GM23338 (cell line): ENCODE measurements around the gene ALKBH4. TPM values are rescaled to one million over a fixed set of nuclear protein-coding genes. Genes with fewer than 3 reads are reported as not detected.

ENCODE experiments used
- ATAC-seq: fragments of 200-7000 bp; cut with Tn5 transposase; 3 replicates; pipeline ENCODE4 v1.9.1; 2020
- DNase-seq: peaks from one replicate; pipeline ENCODE4 v3.0.0-alpha.2; 2015; ENCODE audit warnings: low spot score
- H2AFZ ChIP-seq: fragments of 200-600 bp; sonication (generic); 2 replicates; pipeline ENCODE4 v1.8.0; 2016; ENCODE audit warnings: antibody characterized with exemption, mild to moderate bottlenecking, moderate library complexity
- H3F3A ChIP-seq: fragments of 200-600 bp; sonication (generic); replicated peaks from 2 replicates; pipeline ENCODE4 v1.8.0; 2017; ENCODE audit warnings: antibody characterized with exemption, mixed run types, low read depth
- H3K27ac ChIP-seq: fragments of 200-600 bp; sonication (generic); 2 replicates; pipeline ENCODE4 v1.6.1; 2016; ENCODE audit warnings: low read depth
- H3K27me3 ChIP-seq: fragments of 200-600 bp; sonication (generic); 2 replicates; pipeline ENCODE4 v1.8.0; 2016; ENCODE audit warnings: mild to moderate bottlenecking, mixed run types, moderate library complexity; ENCODE audit not compliant: insufficient read depth
- H3K36me3 ChIP-seq: fragments of 200-600 bp; sonication (generic); 2 replicates; pipeline ENCODE4 v1.8.0; 2016; ENCODE audit warnings: mild to moderate bottlenecking; ENCODE audit not compliant: insufficient read depth
- H3K4me1 ChIP-seq: fragments of 200-600 bp; sonication (generic); 2 replicates; pipeline ENCODE4 v1.8.0; 2016; ENCODE audit warnings: mild to moderate bottlenecking, moderate library complexity; ENCODE audit not compliant: insufficient read depth
- H3K4me2 ChIP-seq: fragments of 200-600 bp; sonication (generic); 2 replicates; pipeline ENCODE4 v1.7.1; 2017; ENCODE audit warnings: mixed run types
- H3K4me3 ChIP-seq: fragments of 200-600 bp; sonication (generic); 2 replicates; pipeline ENCODE4 v1.6.1; 2016; ENCODE audit warnings: mixed run types
- H3K79me2 ChIP-seq: fragments of 200-600 bp; sonication (generic); replicated peaks from 2 replicates; pipeline ENCODE4 v1.8.0; 2017; ENCODE audit warnings: mild to moderate bottlenecking; ENCODE audit not compliant: insufficient read depth
- H3K9me2 ChIP-seq: fragments of 200-600 bp; sonication (generic); 2 replicates; pipeline ENCODE4 v1.8.0; 2017; ENCODE audit not compliant: insufficient read depth
- H4K20me1 ChIP-seq: fragments of 200-600 bp; sonication (generic); replicated peaks from 2 replicates; pipeline ENCODE4 v1.8.0; 2017; ENCODE audit warnings: mild to moderate bottlenecking; ENCODE audit not compliant: insufficient read depth
- H3K27ac Mint-ChIP-seq: 2 replicates; pipeline ENCODE4 v1.8.0; 2020; ENCODE audit warnings: inconsistent platforms, mild to moderate bottlenecking, moderate library complexity, mixed read lengths
- H3K27me3 Mint-ChIP-seq: 3 replicates; pipeline ENCODE4 v1.8.0; 2022; ENCODE audit warnings: low read depth, mild to moderate bottlenecking, moderate library complexity, mixed read lengths, inconsistent platforms; ENCODE audit not compliant: insufficient read depth, poor library complexity
- H3K36me3 Mint-ChIP-seq: 3 replicates; pipeline ENCODE4 v1.8.0; 2021; ENCODE audit warnings: low read depth, mild to moderate bottlenecking, inconsistent platforms, moderate library complexity, mixed read lengths
- H3K4me1 Mint-ChIP-seq: 3 replicates; pipeline ENCODE4 v1.8.0; 2020; ENCODE audit warnings: mild to moderate bottlenecking, inconsistent platforms, mixed read lengths
- H3K4me3 Mint-ChIP-seq: 3 replicates; pipeline ENCODE4 v1.8.0; 2021; ENCODE audit warnings: moderate library complexity, mild to moderate bottlenecking, inconsistent platforms, mixed read lengths
- H3K9me3 Mint-ChIP-seq: 3 replicates; pipeline ENCODE4 v1.8.0; 2020; ENCODE audit warnings: moderate library complexity, mild to moderate bottlenecking, inconsistent platforms, mixed read lengths
- CREB1 ChIP-seq: fragments of 250-450 bp; sonication (Bioruptor Pico); IDR thresholded peaks from 2 replicates; pipeline ENCODE4 v1.5.0; 2020; ENCODE audit warnings: low read depth, mild to moderate bottlenecking, moderate library complexity
- EZH2 ChIP-seq: fragments of 200-600 bp; sonication (generic); IDR thresholded peaks from one replicate; pipeline ENCODE4 v1.8.0; 2017; ENCODE audit warnings: antibody characterized with exemption, mild to moderate bottlenecking, low read depth; ENCODE audit not compliant: unreplicated experiment
- EZH2phosphoT487 ChIP-seq: fragments of 200-600 bp; sonication (generic); IDR thresholded peaks from one replicate; pipeline ENCODE4 v1.8.1; 2018; ENCODE audit warnings: antibody characterized with exemption; ENCODE audit not compliant: unreplicated experiment
- JUNB ChIP-seq: IDR thresholded peaks from one replicate; pipeline ENCODE4 v1.6.1; 2016; ENCODE audit warnings: antibody characterized with exemption; ENCODE audit not compliant: unreplicated experiment
- NANOG ChIP-seq: IDR thresholded peaks from 2 replicates; pipeline ENCODE4 v1.6.1; 2016; ENCODE audit warnings: antibody characterized with exemption, borderline replicate concordance
- REST ChIP-seq: IDR thresholded peaks from one replicate; pipeline ENCODE4 v1.6.1; 2018; ENCODE audit warnings: antibody characterized with exemption; ENCODE audit not compliant: unreplicated experiment
- STAT1 ChIP-seq: IDR thresholded peaks from one replicate; pipeline ENCODE4 v1.6.1; 2016; ENCODE audit warnings: antibody characterized with exemption; ENCODE audit not compliant: unreplicated experiment
- ZNF331 ChIP-seq: fragments of 250-450 bp; sonication (Bioruptor Pico); IDR thresholded peaks from 2 replicates; pipeline ENCODE4 v1.5.0; 2020; ENCODE audit warnings: low read depth, mild to moderate bottlenecking, moderate library complexity
- polyA plus RNA-seq: library from polyadenylated mRNA; unstranded; fragments of >200 nt; fragmentation: Nextera tagmentation; extraction: Ambion mirVana; gene quantifications from 2 replicates; pipeline ENCODE4 v1.2.1, GENCODE V29; 2016
- total RNA-seq: library from RNA; depleted of rRNA; stranded (reverse); fragments of >200 nt; shearing (Covaris generic); gene quantifications from 2 replicates; pipeline ENCODE4 v1.2.3, GENCODE V29; 2014
- TF ChIP-seq, protein P1 (sequence below), 2 experiments: fragments of 200-600 bp in 1 of 2; sonication (generic) in 1 of 2; conservative IDR thresholded peaks; 2 replicates each; pipeline versions ENCODE4 v1.5.1 to v1.6.1; 2016 to 2017; ENCODE audit warnings: antibody characterized with exemption in 2 of 2, low read depth in 2 of 2, mild to moderate bottlenecking in 2 of 2, moderate library complexity in 1 of 2
- TF ChIP-seq, protein P2 (sequence below): IDR thresholded peaks from 2 replicates; pipeline ENCODE4 v1.6.1; 2016; ENCODE audit warnings: antibody characterized with exemption

The ALKBH4 gene
- total and polyA plus RNA-seq, 2 experiments from 2014 or later: 17.7 to 45.0 TPM

- TF ChIP-seq STAT1 (no peak), REST (no peak), NANOG (no peak), EZH2phosphoT487 (no peak)
Measured at GRCh38 chr7:102472126-102473041, 7.7 kb upstream of the ALKBH4 start (continued).

GRCh38 chr7:102471791-102472125 lies 7.1 kb upstream of the ALKBH4 start:
- H3K9me2 ChIP-seq: no peaks in the 10 kb centered on the region
- DNase-seq (no peak), ATAC-seq (no peak)
- peaks cover 16% of the 10 kb centered on the region for H3K27me3 Mint-ChIP-seq
- no peaks in the 10 kb centered on the region; the same call in 2 of the 3 replicates for H3K9me3 Mint-ChIP-seq
- no peak overlapping the region for H3K4me3 ChIP-seq
- H3K4me3 Mint-ChIP-seq: no peak overlapping the region; the same call in 2 of the 3 replicates
- H3K36me3 ChIP-seq: no peaks in the 10 kb centered on the region
- peaks cover 4% of the 10 kb centered on the region; the same call in 1 of the 2 replicates for H4K20me1 ChIP-seq
- H3K27me3 ChIP-seq: no peaks in the 10 kb centered on the region
- no peaks in the 10 kb centered on the region for H3K4me1 ChIP-seq
- H3K4me2 ChIP-seq: no peak overlapping the region
- H3F3A ChIP-seq: no peaks in the 10 kb centered on the region
- H3K4me1 Mint-ChIP-seq: peaks cover 3% of the 10 kb centered on the region; the same call in 2 of the 3 replicates
- peaks cover 17% of the 10 kb centered on the region for H3K36me3 Mint-ChIP-seq
- H3K27ac ChIP-seq: no peak overlapping the region
- no peaks in the 10 kb centered on the region for H3K79me2 ChIP-seq
- no peak overlapping the region for H2AFZ ChIP-seq
- H3K27ac Mint-ChIP-seq: no peak overlapping the region
- TF ChIP-seq, protein P1, sequence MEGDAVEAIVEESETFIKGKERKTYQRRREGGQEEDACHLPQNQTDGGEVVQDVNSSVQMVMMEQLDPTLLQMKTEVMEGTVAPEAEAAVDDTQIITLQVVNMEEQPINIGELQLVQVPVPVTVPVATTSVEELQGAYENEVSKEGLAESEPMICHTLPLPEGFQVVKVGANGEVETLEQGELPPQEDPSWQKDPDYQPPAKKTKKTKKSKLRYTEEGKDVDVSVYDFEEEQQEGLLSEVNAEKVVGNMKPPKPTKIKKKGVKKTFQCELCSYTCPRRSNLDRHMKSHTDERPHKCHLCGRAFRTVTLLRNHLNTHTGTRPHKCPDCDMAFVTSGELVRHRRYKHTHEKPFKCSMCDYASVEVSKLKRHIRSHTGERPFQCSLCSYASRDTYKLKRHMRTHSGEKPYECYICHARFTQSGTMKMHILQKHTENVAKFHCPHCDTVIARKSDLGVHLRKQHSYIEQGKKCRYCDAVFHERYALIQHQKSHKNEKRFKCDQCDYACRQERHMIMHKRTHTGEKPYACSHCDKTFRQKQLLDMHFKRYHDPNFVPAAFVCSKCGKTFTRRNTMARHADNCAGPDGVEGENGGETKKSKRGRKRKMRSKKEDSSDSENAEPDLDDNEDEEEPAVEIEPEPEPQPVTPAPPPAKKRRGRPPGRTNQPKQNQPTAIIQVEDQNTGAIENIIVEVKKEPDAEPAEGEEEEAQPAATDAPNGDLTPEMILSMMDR (conservative IDR thresholded peaks at IDR 0.05; ENCODE audit: low read depth in 2 of 2): no peak
- no peak for TF ChIP-seq NANOG
- TF ChIP-seq, protein P2, sequence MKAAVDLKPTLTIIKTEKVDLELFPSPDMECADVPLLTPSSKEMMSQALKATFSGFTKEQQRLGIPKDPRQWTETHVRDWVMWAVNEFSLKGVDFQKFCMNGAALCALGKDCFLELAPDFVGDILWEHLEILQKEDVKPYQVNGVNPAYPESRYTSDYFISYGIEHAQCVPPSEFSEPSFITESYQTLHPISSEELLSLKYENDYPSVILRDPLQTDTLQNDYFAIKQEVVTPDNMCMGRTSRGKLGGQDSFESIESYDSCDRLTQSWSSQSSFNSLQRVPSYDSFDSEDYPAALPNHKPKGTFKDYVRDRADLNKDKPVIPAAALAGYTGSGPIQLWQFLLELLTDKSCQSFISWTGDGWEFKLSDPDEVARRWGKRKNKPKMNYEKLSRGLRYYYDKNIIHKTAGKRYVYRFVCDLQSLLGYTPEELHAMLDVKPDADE: no peak
- no peak for TF ChIP-seq REST
- no peak for TF ChIP-seq STAT1
- TF ChIP-seq EZH2: no peak
- no peak for TF ChIP-seq CREB1 (CRISPR knock-in tag)
- TF ChIP-seq JUNB: no peak
- no peak for TF ChIP-seq EZH2phosphoT487
- TF ChIP-seq ZNF331 (CRISPR knock-in tag): no peak
